GM18505 (cell line): Measurements from ENCODE around the gene GNAL.

Source experiments
- ATAC-seq: cut with Tn5 transposase; IDR thresholded peaks from one replicate; pipeline ENCODE4 v1.9.1; 2021; ENCODE audit not compliant: unreplicated experiment
- POLR2A ChIP-seq: IDR thresholded peaks from 4 replicates; pipeline ENCODE4 v1.6.1; 2011; ENCODE audit warnings: borderline replicate concordance; ENCODE audit not compliant: insufficient read depth, insufficient read length; ENCODE audit errors: extremely low read depth

The GNAL gene

GRCh38 chr18:11800566-11801334 is 111.7 kb downstream of the GNAL start:
- no peak for TF ChIP-seq POLR2A
- ATAC-seq, result no peak

GRCh38 chr18:11801573-11801972 is 112.5 kb downstream of the GNAL start:
- ATAC-seq, result no peak
- TF ChIP-seq POLR2A, result no peak

- no peak for ATAC-seq
- no peak for TF ChIP-seq POLR2A
Observed at GRCh38 chr18:11802158-11802557, 113.1 kb downstream of the GNAL start.

- ATAC-seq, result no peak
- no peak for TF ChIP-seq POLR2A
Observed at GRCh38 chr18:11802586-11802985, 113.5 kb downstream of the GNAL start.

GRCh38 chr18:11807233-11807632 is 118.2 kb downstream of the GNAL start:
- no peak for TF ChIP-seq POLR2A
- no peak for ATAC-seq

GRCh38 chr18:11808001-11808855 is 119.2 kb downstream of the GNAL start:
- no peak for TF ChIP-seq POLR2A
- no peak for ATAC-seq

GRCh38 chr18:11809895-11810294 is 120.8 kb downstream of the GNAL start:
- no peak for TF ChIP-seq POLR2A
- no peak for ATAC-seq

GRCh38 chr18:11810379-11810778 is 121.3 kb downstream of the GNAL start:
- ATAC-seq, result no peak
- no peak for TF ChIP-seq POLR2A

GRCh38 chr18:11811009-11811408 is 121.9 kb downstream of the GNAL start:
- no peak for TF ChIP-seq POLR2A
- no peak for ATAC-seq

GRCh38 chr18:11817229-11817628 is 128.2 kb downstream of the GNAL start:
- no peak for ATAC-seq
- no peak for TF ChIP-seq POLR2A

GRCh38 chr18:11818486-11819203 is 129.6 kb downstream of the GNAL start:
- no peak for TF ChIP-seq POLR2A
- no peak for ATAC-seq

- ATAC-seq, result no peak
- TF ChIP-seq POLR2A, result no peak
Observed at GRCh38 chr18:11819938-11820337, 130.9 kb downstream of the GNAL start.

GRCh38 chr18:11820697-11821096 is 131.6 kb downstream of the GNAL start:
- TF ChIP-seq POLR2A, result no peak
- ATAC-seq, result no peak

- no peak for TF ChIP-seq POLR2A
- no peak for ATAC-seq
Observed at GRCh38 chr18:11821208-11821607, 132.1 kb downstream of the GNAL start.

- no peak for TF ChIP-seq POLR2A
- no peak for ATAC-seq
Observed at GRCh38 chr18:11821643-11822237, 132.7 kb downstream of the GNAL start.
